Immature natural killer cell (primary cell): ENCODE data around the gene CENPVL1. TPM values are rescaled to one million over a fixed set of nuclear protein-coding genes. Genes with fewer than 3 reads are reported as not detected.

Experiments
- DNase-seq, 3 donors: peaks; one replicate each; pipeline ENCODE4 v3.0.0; 2022; ENCODE audit warnings: mixed read lengths in 1 of 3
- H3K27ac Mint-ChIP-seq, 6 donors: one replicate each; pipeline ENCODE4 v1.8.0; 2020; ENCODE audit warnings: mixed read lengths in 6 of 6, mild to moderate bottlenecking in 5 of 6, inconsistent platforms in 4 of 6, moderate library complexity in 3 of 6
- H3K27me3 Mint-ChIP-seq, 3 donors: one replicate each; pipeline ENCODE4 v1.8.0; 2020 to 2021; ENCODE audit warnings: low read depth in 3 of 3, mild to moderate bottlenecking in 3 of 3, mixed read lengths in 3 of 3, moderate library complexity in 3 of 3, inconsistent platforms in 1 of 3
- H3K36me3 Mint-ChIP-seq, 3 donors: one replicate each; pipeline ENCODE4 v1.8.0; 2020; ENCODE audit warnings: mixed read lengths in 3 of 3, inconsistent platforms in 2 of 3, mild to moderate bottlenecking in 2 of 3
- H3K4me1 Mint-ChIP-seq, 2 donors: one replicate each; pipeline ENCODE4 v1.8.0; 2020; ENCODE audit warnings: inconsistent platforms in 2 of 2, mild to moderate bottlenecking in 2 of 2, mixed read lengths in 2 of 2, moderate library complexity in 1 of 2
- H3K4me3 Mint-ChIP-seq, 5 donors: one replicate each; pipeline ENCODE4 v1.8.0; 2020; ENCODE audit warnings: mild to moderate bottlenecking in 5 of 5, mixed read lengths in 5 of 5, inconsistent platforms in 3 of 5, moderate library complexity in 3 of 5
- H3K9me3 Mint-ChIP-seq, 6 donors: one replicate each; pipeline ENCODE4 v1.8.0; 2020; ENCODE audit warnings: mild to moderate bottlenecking in 6 of 6, mixed read lengths in 6 of 6, inconsistent platforms in 4 of 6, moderate library complexity in 3 of 6
- polyA plus RNA-seq, 3 donors: library from polyadenylated mRNA; unstranded; fragments of 300-500 nt; fragmentation: Illumina TruSeq; gene quantifications; one replicate each; pipeline ENCODE4 v1.2.3, GENCODE V29; 2021

Gene CENPVL1
- polyA plus RNA-seq, 3 donors from 2014 or later = not detected

GRCh38 chrX:51747671-51748070 lies 37.4 kb downstream of the CENPVL1 start:
- Mint-ChIP-seq H3K4me1 (peaks cover 16 to 25% of the 10 kb centered on the region in 2 donors), H3K4me3 (no peak overlapping the region), H3K36me3 (peaks cover 17 to 31% (median 19%) of the 10 kb centered on the region in 3 donors), H3K9me3 (peaks cover 13 to 58% (median 34%) of the 10 kb centered on the region in 6 donors), H3K27ac (no peak overlapping the region), H3K27me3 (peaks cover 5 to 11% (median 9%) of the 10 kb centered on the region in 3 donors)
- no peak for DNase-seq

GRCh38 chrX:51759055-51759839 lies 48.9 kb downstream of the CENPVL1 start:
- Mint-ChIP-seq H3K36me3 (no peaks in the 10 kb centered on the region), H3K27me3 (peaks cover 4 to 5% (median 4%) of the 10 kb centered on the region in 3 donors), H3K4me3 (no peak overlapping the region), H3K9me3 (no peaks in the 10 kb centered on the region), H3K4me1 (no peaks in the 10 kb centered on the region), H3K27ac (no peak overlapping the region)
- DNase-seq = no peak

- Mint-ChIP-seq H3K27ac (no peak overlapping the region), H3K36me3 (no peaks in the 10 kb centered on the region), H3K27me3 (peaks cover 5 to 6% (median 5%) of the 10 kb centered on the region in 3 donors), H3K9me3 (no peaks in the 10 kb centered on the region), H3K4me3 (no peak overlapping the region), H3K4me1 (no peaks in the 10 kb centered on the region)
- DNase-seq = no peak
These were observed 50.3 kb downstream of the CENPVL1 start for GRCh38 chrX:51760657-51761056.

Other genes starting within 250 kb of the CENPVL1 start
- 1 to 10 TPM; 3.8 to 8.9 (median 5.6) TPM for gene NUDT11, start 213.9 kb upstream of the CENPVL1 start, polyA plus RNA-seq
- not detected for gene CENPVL3, start 91.6 kb upstream of the CENPVL1 start, polyA plus RNA-seq
- not detected for gene CENPVL2, start 27.7 kb upstream of the CENPVL1 start, polyA plus RNA-seq
- gene GSPT2, start 32.9 kb downstream of the CENPVL1 start, polyA plus RNA-seq = 10 to 100 TPM in 1 of 3 donors, 1 to 10 TPM in 2; 5.5 to 10.7 (median 6.6) TPM
- gene MAGED1, start 183.1 kb downstream of the CENPVL1 start, polyA plus RNA-seq = 10 to 100 TPM; 23.3 to 56.0 (median 31.2) TPM